ENCODE results near the gene FAM149B1. TPM values are rescaled to one million over a fixed set of nuclear protein-coding genes. Genes with fewer than 3 reads are reported as not detected.

FAM149B1 gene
- total and polyA plus RNA-seq, 2 of the 13 experiments (the other 11 are each of a cell fraction or from before 2014, with no cell fraction given): 9.3 to 16.8 TPM

GRCh38 chr10:73211106-73211811 is 43.3 kb downstream of the FAM149B1 start (continued):
- TF ChIP-seq ZNF318 (CRISPR knock-in tag; IDR thresholded peaks at IDR 0.05): no peak
- TF ChIP-seq ONECUT2 (CRISPR knock-in tag; IDR thresholded peaks at IDR 0.05): peak; percentile 45; the same call in 1 of the 2 replicates
- TF ChIP-seq SSRP1 (CRISPR knock-in tag; IDR thresholded peaks at IDR 0.05): no peak
- TF ChIP-seq, protein P1, sequence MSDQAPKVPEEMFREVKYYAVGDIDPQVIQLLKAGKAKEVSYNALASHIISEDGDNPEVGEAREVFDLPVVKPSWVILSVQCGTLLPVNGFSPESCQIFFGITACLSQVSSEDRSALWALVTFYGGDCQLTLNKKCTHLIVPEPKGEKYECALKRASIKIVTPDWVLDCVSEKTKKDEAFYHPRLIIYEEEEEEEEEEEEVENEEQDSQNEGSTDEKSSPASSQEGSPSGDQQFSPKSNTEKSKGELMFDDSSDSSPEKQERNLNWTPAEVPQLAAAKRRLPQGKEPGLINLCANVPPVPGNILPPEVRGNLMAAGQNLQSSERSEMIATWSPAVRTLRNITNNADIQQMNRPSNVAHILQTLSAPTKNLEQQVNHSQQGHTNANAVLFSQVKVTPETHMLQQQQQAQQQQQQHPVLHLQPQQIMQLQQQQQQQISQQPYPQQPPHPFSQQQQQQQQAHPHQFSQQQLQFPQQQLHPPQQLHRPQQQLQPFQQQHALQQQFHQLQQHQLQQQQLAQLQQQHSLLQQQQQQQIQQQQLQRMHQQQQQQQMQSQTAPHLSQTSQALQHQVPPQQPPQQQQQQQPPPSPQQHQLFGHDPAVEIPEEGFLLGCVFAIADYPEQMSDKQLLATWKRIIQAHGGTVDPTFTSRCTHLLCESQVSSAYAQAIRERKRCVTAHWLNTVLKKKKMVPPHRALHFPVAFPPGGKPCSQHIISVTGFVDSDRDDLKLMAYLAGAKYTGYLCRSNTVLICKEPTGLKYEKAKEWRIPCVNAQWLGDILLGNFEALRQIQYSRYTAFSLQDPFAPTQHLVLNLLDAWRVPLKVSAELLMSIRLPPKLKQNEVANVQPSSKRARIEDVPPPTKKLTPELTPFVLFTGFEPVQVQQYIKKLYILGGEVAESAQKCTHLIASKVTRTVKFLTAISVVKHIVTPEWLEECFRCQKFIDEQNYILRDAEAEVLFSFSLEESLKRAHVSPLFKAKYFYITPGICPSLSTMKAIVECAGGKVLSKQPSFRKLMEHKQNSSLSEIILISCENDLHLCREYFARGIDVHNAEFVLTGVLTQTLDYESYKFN (CRISPR knock-in tag; conservative IDR thresholded peaks at IDR 0.05): 0 out of 2 replicates have a peak, but pooled peaks have one; percentile 23

Data from HepG2 (cell line).